ENCODE results near the gene CNGA4. TPM values are rescaled to one million over a fixed set of nuclear protein-coding genes. Genes with fewer than 3 reads are reported as not detected.

Gene CNGA4
- total and polyA plus RNA-seq, 2 of the 4 experiments (the other 2 are of a cell fraction): under 0.01 to 0.12 TPM

- Histone ChIP-seq H2BK15ac (ENCODE audit: low read depth, low read length) (no peak overlapping the region), H3K79me1 (ENCODE audit: low read depth in 1 of 2, low read length in 2 of 2) (no peaks in the 10 kb centered on the region; a peak in 1 of 4 replicates), H3K4ac (ENCODE audit: low read depth, low read length) (peak overlapping the region; percentile 27; the same call in 1 of the 2 replicates), H4K91ac (ENCODE audit: insufficient read depth, low read depth, low read length) (no peak overlapping the region), H3K9me3 (ENCODE audit: control insufficient read depth, insufficient read depth, low read length) (no peaks in the 10 kb centered on the region), H3K23ac (ENCODE audit: low read depth, low read length) (no peak overlapping the region), H4K5ac (ENCODE audit: low read depth, low read length) (0 out of 2 replicates have a peak overlapping the region, but pooled peaks have one; percentile 58), H3K4me2 (ENCODE audit: low read depth, low read length) (no peak overlapping the region), H3K27ac (ENCODE audit: insufficient read depth, low read length) (no peak overlapping the region), H3K56ac (ENCODE audit: extremely low read depth, insufficient read depth, low read length) (no peak overlapping the region), H2BK120ac (ENCODE audit: low read depth, low read length) (no peak overlapping the region), H3K9ac (ENCODE audit: low read depth, low read length) (no peak overlapping the region), H3K4me1 (ENCODE audit: control insufficient read depth, insufficient read depth, low read length) (peaks cover 10% of the 10 kb centered on the region; the same call in 1 of the 2 replicates), H2AFZ (replicated peaks; ENCODE audit: low read length, poor library complexity) (no peak overlapping the region), H3K36me3 (ENCODE audit: control insufficient read depth, insufficient read depth, low read length) (peaks cover 34% of the 10 kb centered on the region), H3K18ac (ENCODE audit: low read depth, low read length) (no peak overlapping the region), H2BK20ac (ENCODE audit: low read depth, low read length) (no peak overlapping the region), H2AK9ac (replicated peaks; ENCODE audit: low read depth, low read length, poor library complexity) (peak overlapping the region; percentile 68), H4K20me1 (ENCODE audit: insufficient read depth, low read length) (no peaks in the 10 kb centered on the region), H3K4me3 (ENCODE audit: insufficient read depth, low read depth, low read length) (no peak overlapping the region), H3K14ac (replicated peaks; ENCODE audit: low read depth, low read length) (no peak overlapping the region), H3K27me3 (ENCODE audit: control insufficient read depth, insufficient read depth, low read length) (no peaks in the 10 kb centered on the region), H2BK5ac (ENCODE audit: low read depth, low read length, poor library complexity, severe bottlenecking) (peak overlapping the region; percentile 17), H4K8ac (ENCODE audit: low read depth in 2 of 2, low read length in 2 of 2) (no peak overlapping the region), H3K9me1 (ENCODE audit: insufficient read depth, low read length) (no peaks in the 10 kb centered on the region), H2AK5ac (ENCODE audit: low read depth, low read length) (no peak overlapping the region)
- in situ Hi-C loops (cut with MboI; ENCODE audit: low sequenced_read_pairs) (no loop called here), dilution Hi-C loops (cut with HindIII; ENCODE audit: low sequenced_read_pairs, unreplicated experiment) (no loop called here), intact Hi-C loops (cut with micrococcal nuclease) (no loop called here)
- WGBS, 2 experiments (ENCODE audit: extremely low coverage in 2 of 2, insufficient read length in 1 of 2): 93% methylated on average over 7 of the region's 9 CpGs; no CpG with 5 or more reads in 1 of the 2 experiments
- CTCF ChIA-PET: no interaction called here
- no TSS peak for BruUV-seq (replicated peaks)
- ATAC-seq (ENCODE audit: low read depth) (peak; percentile 93), DNase-seq (peak; percentile 24)
- POLR2A ChIA-PET (ENCODE audit: unreplicated experiment): no interaction called here
- TF ChIP-seq CTCF (conservative IDR thresholded peaks at IDR 0.05; ENCODE audit: low read depth, low read length): no peak
- peak; percentile 30; the same call in 1 of the 2 replicates for TF ChIP-seq MAZ (IDR thresholded peaks at IDR 0.05; ENCODE audit: borderline replicate concordance, low read depth, low read length)
These were observed 28.5 kb upstream of the CNGA4 start for GRCh38 chr11:6210274-6210955.
